ENCODE data around the gene SLC9A9.
A peak's percentile ranks its signal among the peaks of the same experiment; 100 is the strongest.

Gene SLC9A9

DNA sequence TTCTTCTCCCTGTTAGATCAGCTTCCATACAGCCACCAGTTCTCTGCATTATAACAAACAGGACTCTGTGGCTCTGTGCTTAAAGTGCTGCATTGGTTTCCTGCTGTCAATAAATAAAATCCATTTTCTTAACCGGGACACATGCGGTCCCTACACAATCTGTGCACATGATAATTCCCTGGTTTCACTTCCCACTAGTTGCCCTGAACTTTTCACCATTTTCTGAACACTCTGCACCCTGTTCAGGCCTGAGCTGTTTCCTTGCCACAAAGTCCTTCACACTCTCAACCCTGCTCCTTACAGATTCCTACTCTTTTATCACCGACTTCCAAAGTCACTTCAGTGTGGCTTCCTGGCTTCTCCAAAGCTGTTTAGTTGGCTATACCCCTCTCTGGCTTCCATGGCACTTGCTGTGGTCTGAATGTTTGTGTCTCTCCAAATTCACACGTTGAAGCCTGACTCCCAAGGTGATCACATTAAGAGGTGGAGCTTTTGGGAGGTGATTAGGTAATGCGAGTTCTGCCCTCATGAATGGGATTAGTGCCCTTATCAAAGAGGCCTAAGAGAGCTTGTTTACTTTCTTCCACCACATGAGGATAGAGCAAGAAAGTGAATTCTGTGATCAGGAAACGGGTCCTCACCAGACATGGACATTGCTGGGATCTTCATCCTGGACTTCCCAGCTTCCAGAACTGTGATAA, 495.3 kb downstream of the SLC9A9 start:
- H3K4me3 ChIP-seq (replicated peaks in 1 of 2; ENCODE audit: low read depth in 2 of 2, low read length in 2 of 2), result no peak overlapping the region
- no peak for TF ChIP-seq CTCF (IDR thresholded peaks at IDR 0.05; ENCODE audit: low read depth, low read length)
- DNase-seq (ENCODE audit: low read depth in 2 of 2), result no peak

DNA sequence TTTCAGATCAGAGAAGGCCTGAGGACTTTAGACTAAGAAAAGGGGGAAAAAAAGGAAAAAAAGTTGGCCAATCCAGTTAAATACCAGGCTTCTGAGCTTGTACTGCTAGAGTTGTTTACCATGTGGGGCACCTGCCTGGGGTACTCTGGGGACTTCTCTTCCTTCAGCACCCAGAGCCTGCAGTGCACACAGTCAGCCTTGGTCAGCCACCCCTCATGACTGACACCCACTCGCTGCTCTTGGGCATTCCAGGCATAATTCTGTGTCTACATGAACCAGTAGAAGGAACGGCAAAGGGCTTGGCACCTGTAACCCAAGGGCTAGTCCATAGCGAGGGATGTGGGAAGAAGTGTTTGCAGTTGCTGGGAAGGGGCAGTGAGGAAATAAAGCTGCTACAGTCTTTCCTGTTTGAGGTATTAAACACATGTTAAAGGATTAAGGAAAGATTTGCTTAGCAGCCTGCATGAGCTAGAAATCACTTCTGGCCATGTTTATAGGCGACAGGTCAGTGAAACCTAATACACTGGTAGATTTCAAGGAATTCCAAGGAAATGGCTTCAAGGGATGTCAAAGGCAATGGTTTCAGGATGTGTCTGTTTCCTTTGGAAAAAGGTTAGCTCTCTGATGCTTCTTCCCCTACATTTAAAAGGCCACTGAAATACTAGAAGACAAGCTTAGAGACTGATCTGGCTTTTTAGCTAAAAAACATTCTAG, 496.2 kb downstream of the SLC9A9 start:
- no peak for TF ChIP-seq CTCF (IDR thresholded peaks at IDR 0.05; ENCODE audit: low read depth, low read length)
- DNase-seq (ENCODE audit: low read depth in 2 of 2), result no peak
- no peak overlapping the region for H3K4me3 ChIP-seq (replicated peaks in 1 of 2; ENCODE audit: low read depth in 2 of 2, low read length in 2 of 2)

DNA sequence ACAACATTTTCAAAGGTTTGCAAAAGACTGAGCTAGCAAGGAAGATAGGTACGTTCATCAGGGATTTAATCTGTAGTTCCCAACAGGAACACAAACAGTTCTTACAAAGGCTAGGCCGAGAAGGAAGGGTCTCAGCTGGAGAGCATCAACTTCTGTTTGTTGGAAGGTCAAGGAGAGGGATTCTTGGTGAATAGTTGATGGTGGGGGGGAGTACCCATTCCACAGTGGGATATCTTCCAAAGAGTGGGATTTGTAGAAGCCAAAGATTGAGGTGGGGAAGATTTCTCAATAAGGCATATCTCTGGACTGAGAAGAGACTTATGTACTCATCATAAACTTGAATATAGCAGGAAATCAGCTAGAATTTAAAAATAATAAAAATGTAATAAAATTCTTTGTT, 496.9 kb downstream of the SLC9A9 start:
- H3K4me3 ChIP-seq (replicated peaks in 1 of 2; ENCODE audit: low read depth in 2 of 2, low read length in 2 of 2), result no peak overlapping the region
- DNase-seq (ENCODE audit: low read depth in 2 of 2), result no peak
- no peak for TF ChIP-seq CTCF (IDR thresholded peaks at IDR 0.05; ENCODE audit: low read depth, low read length)

- no peak for DNase-seq (ENCODE audit: low read depth in 2 of 2)
- H3K4me3 ChIP-seq (replicated peaks in 1 of 2; ENCODE audit: low read depth in 2 of 2, low read length in 2 of 2), result no peak overlapping the region
- no peak for TF ChIP-seq CTCF (IDR thresholded peaks at IDR 0.05; ENCODE audit: low read depth, low read length)
These were observed 498.8 kb downstream of the SLC9A9 start for GRCh38 chr3:143349455-143349854.

GRCh38 chr3:143348486-143349327, 499.6 kb downstream of the SLC9A9 start:
- no peak overlapping the region for H3K4me3 ChIP-seq (replicated peaks in 1 of 2; ENCODE audit: low read depth in 2 of 2, low read length in 2 of 2)
- TF ChIP-seq CTCF (IDR thresholded peaks at IDR 0.05; ENCODE audit: low read depth, low read length), result peak; percentile 17
- DNase-seq (ENCODE audit: low read depth in 2 of 2), result no peak

- no peak overlapping the region for H3K4me3 ChIP-seq (replicated peaks in 1 of 2; ENCODE audit: low read depth in 2 of 2, low read length in 2 of 2)
- no peak for TF ChIP-seq CTCF (IDR thresholded peaks at IDR 0.05; ENCODE audit: low read depth, low read length)
- no peak for DNase-seq (ENCODE audit: low read depth in 2 of 2)
These were observed 503.6 kb downstream of the SLC9A9 start for GRCh38 chr3:143344516-143345165.
